GM23338 (cell line): ENCODE data around the gene WDR27. TPM values are rescaled to one million over a fixed set of nuclear protein-coding genes. Genes with fewer than 3 reads are reported as not detected.

Experiments
- ATAC-seq: fragments of 200-7000 bp; cut with Tn5 transposase; 3 replicates; pipeline ENCODE4 v1.9.1; 2020
- DNase-seq: peaks from one replicate; pipeline ENCODE4 v3.0.0-alpha.2; 2015; ENCODE audit warnings: low spot score
- H2AFZ ChIP-seq: fragments of 200-600 bp; sonication (generic); 2 replicates; pipeline ENCODE4 v1.8.0; 2016; ENCODE audit warnings: antibody characterized with exemption, mild to moderate bottlenecking, moderate library complexity
- H3F3A ChIP-seq: fragments of 200-600 bp; sonication (generic); replicated peaks from 2 replicates; pipeline ENCODE4 v1.8.0; 2017; ENCODE audit warnings: antibody characterized with exemption, mixed run types, low read depth
- H3K27ac ChIP-seq: fragments of 200-600 bp; sonication (generic); 2 replicates; pipeline ENCODE4 v1.6.1; 2016; ENCODE audit warnings: low read depth
- H3K27me3 ChIP-seq: fragments of 200-600 bp; sonication (generic); 2 replicates; pipeline ENCODE4 v1.8.0; 2016; ENCODE audit warnings: mild to moderate bottlenecking, mixed run types, moderate library complexity; ENCODE audit not compliant: insufficient read depth
- H3K36me3 ChIP-seq: fragments of 200-600 bp; sonication (generic); 2 replicates; pipeline ENCODE4 v1.8.0; 2016; ENCODE audit warnings: mild to moderate bottlenecking; ENCODE audit not compliant: insufficient read depth
- H3K4me1 ChIP-seq: fragments of 200-600 bp; sonication (generic); 2 replicates; pipeline ENCODE4 v1.8.0; 2016; ENCODE audit warnings: mild to moderate bottlenecking, moderate library complexity; ENCODE audit not compliant: insufficient read depth
- H3K4me2 ChIP-seq: fragments of 200-600 bp; sonication (generic); 2 replicates; pipeline ENCODE4 v1.7.1; 2017; ENCODE audit warnings: mixed run types
- H3K4me3 ChIP-seq: fragments of 200-600 bp; sonication (generic); 2 replicates; pipeline ENCODE4 v1.6.1; 2016; ENCODE audit warnings: mixed run types
- H3K79me2 ChIP-seq: fragments of 200-600 bp; sonication (generic); replicated peaks from 2 replicates; pipeline ENCODE4 v1.8.0; 2017; ENCODE audit warnings: mild to moderate bottlenecking; ENCODE audit not compliant: insufficient read depth
- H3K9me2 ChIP-seq: fragments of 200-600 bp; sonication (generic); 2 replicates; pipeline ENCODE4 v1.8.0; 2017; ENCODE audit not compliant: insufficient read depth
- H4K20me1 ChIP-seq: fragments of 200-600 bp; sonication (generic); replicated peaks from 2 replicates; pipeline ENCODE4 v1.8.0; 2017; ENCODE audit warnings: mild to moderate bottlenecking; ENCODE audit not compliant: insufficient read depth
- H3K27ac Mint-ChIP-seq: 2 replicates; pipeline ENCODE4 v1.8.0; 2020; ENCODE audit warnings: inconsistent platforms, mild to moderate bottlenecking, moderate library complexity, mixed read lengths
- H3K27me3 Mint-ChIP-seq: 3 replicates; pipeline ENCODE4 v1.8.0; 2022; ENCODE audit warnings: low read depth, mild to moderate bottlenecking, moderate library complexity, mixed read lengths, inconsistent platforms; ENCODE audit not compliant: insufficient read depth, poor library complexity
- H3K36me3 Mint-ChIP-seq: 3 replicates; pipeline ENCODE4 v1.8.0; 2021; ENCODE audit warnings: low read depth, mild to moderate bottlenecking, inconsistent platforms, moderate library complexity, mixed read lengths
- H3K4me1 Mint-ChIP-seq: 3 replicates; pipeline ENCODE4 v1.8.0; 2020; ENCODE audit warnings: mild to moderate bottlenecking, inconsistent platforms, mixed read lengths
- H3K4me3 Mint-ChIP-seq: 3 replicates; pipeline ENCODE4 v1.8.0; 2021; ENCODE audit warnings: moderate library complexity, mild to moderate bottlenecking, inconsistent platforms, mixed read lengths
- H3K9me3 Mint-ChIP-seq: 3 replicates; pipeline ENCODE4 v1.8.0; 2020; ENCODE audit warnings: moderate library complexity, mild to moderate bottlenecking, inconsistent platforms, mixed read lengths
- CREB1 ChIP-seq: fragments of 250-450 bp; sonication (Bioruptor Pico); IDR thresholded peaks from 2 replicates; pipeline ENCODE4 v1.5.0; 2020; ENCODE audit warnings: low read depth, mild to moderate bottlenecking, moderate library complexity
- EZH2 ChIP-seq: fragments of 200-600 bp; sonication (generic); IDR thresholded peaks from one replicate; pipeline ENCODE4 v1.8.0; 2017; ENCODE audit warnings: antibody characterized with exemption, mild to moderate bottlenecking, low read depth; ENCODE audit not compliant: unreplicated experiment
- EZH2phosphoT487 ChIP-seq: fragments of 200-600 bp; sonication (generic); IDR thresholded peaks from one replicate; pipeline ENCODE4 v1.8.1; 2018; ENCODE audit warnings: antibody characterized with exemption; ENCODE audit not compliant: unreplicated experiment
- JUNB ChIP-seq: IDR thresholded peaks from one replicate; pipeline ENCODE4 v1.6.1; 2016; ENCODE audit warnings: antibody characterized with exemption; ENCODE audit not compliant: unreplicated experiment
- NANOG ChIP-seq: IDR thresholded peaks from 2 replicates; pipeline ENCODE4 v1.6.1; 2016; ENCODE audit warnings: antibody characterized with exemption, borderline replicate concordance
- POLR2AphosphoS5 ChIP-seq: IDR thresholded peaks from 2 replicates; pipeline ENCODE4 v1.6.1; 2016; ENCODE audit warnings: antibody characterized with exemption, low read depth
- STAT1 ChIP-seq: IDR thresholded peaks from one replicate; pipeline ENCODE4 v1.6.1; 2016; ENCODE audit warnings: antibody characterized with exemption; ENCODE audit not compliant: unreplicated experiment
- ZNF114 ChIP-seq: fragments of 250-450 bp; sonication (Bioruptor Pico); IDR thresholded peaks from 2 replicates; pipeline ENCODE4 v1.5.0; 2020; ENCODE audit warnings: mild to moderate bottlenecking, moderate library complexity
- ZNF331 ChIP-seq: fragments of 250-450 bp; sonication (Bioruptor Pico); IDR thresholded peaks from 2 replicates; pipeline ENCODE4 v1.5.0; 2020; ENCODE audit warnings: low read depth, mild to moderate bottlenecking, moderate library complexity
- polyA plus RNA-seq: library from polyadenylated mRNA; unstranded; fragments of >200 nt; fragmentation: Nextera tagmentation; extraction: Ambion mirVana; gene quantifications from 2 replicates; pipeline ENCODE4 v1.2.1, GENCODE V29; 2016
- total RNA-seq: library from RNA; depleted of rRNA; stranded (reverse); fragments of >200 nt; shearing (Covaris generic); gene quantifications from 2 replicates; pipeline ENCODE4 v1.2.3, GENCODE V29; 2014
- TF ChIP-seq, protein P1 (sequence below), 2 experiments: fragments of 200-600 bp in 1 of 2; sonication (generic) in 1 of 2; conservative IDR thresholded peaks; 2 replicates each; pipeline versions ENCODE4 v1.5.1 to v1.6.1; 2016 to 2017; ENCODE audit warnings: antibody characterized with exemption in 2 of 2, low read depth in 2 of 2, mild to moderate bottlenecking in 2 of 2, moderate library complexity in 1 of 2
- TF ChIP-seq, protein P2 (sequence below): IDR thresholded peaks from one replicate; pipeline ENCODE4 v1.6.1; 2018; ENCODE audit warnings: antibody characterized with exemption; ENCODE audit not compliant: unreplicated experiment
- TF ChIP-seq, protein P3 (sequence below): IDR thresholded peaks from 2 replicates; pipeline ENCODE4 v1.6.1; 2016; ENCODE audit warnings: antibody characterized with exemption
- TF ChIP-seq, protein P4 (sequence below): fragments of 250-450 bp; sonication (Bioruptor Pico); IDR thresholded peaks from 2 replicates; pipeline ENCODE4 v1.5.0; 2020; ENCODE audit warnings: mild to moderate bottlenecking, moderate library complexity

WDR27 gene
- total and polyA plus RNA-seq, 2 experiments from 2014 or later = 55.3 to 80.4 TPM

DNA sequence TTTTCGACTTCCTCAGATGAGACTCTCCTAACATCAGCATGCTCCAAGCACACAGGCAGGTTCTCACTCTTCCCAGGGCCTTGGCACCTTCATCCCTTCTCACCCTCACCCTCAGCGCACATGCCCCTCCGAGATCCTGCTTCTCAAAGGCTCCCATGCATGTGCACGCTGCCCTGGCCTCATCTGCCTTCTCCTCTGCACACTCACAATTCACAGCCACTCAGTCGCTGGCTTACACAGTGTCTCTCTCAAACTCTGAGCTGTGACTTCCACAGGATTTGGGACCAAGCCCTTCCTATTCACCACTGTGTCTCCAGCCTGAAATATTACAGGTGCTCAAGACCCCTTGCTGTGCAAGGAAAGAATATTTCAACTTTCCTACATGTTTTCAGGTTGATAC lies 30.3 kb downstream of the WDR27 start:
- Histone ChIP-seq H3K27ac (no peak overlapping the region), H3K4me2 (no peak overlapping the region), H3K9me2 (no peaks in the 10 kb centered on the region), H3K4me1 (peaks cover 4% of the 10 kb centered on the region; the same call in 1 of the 2 replicates), H4K20me1 (peaks cover 6% of the 10 kb centered on the region; the same call in 1 of the 2 replicates), H3K79me2 (peaks cover 19% of the 10 kb centered on the region), H3K4me3 (no peak overlapping the region), H2AFZ (no peak overlapping the region), H3K36me3 (peaks cover 18% of the 10 kb centered on the region), H3F3A (no peaks in the 10 kb centered on the region), H3K27me3 (no peaks in the 10 kb centered on the region)
- Mint-ChIP-seq H3K4me3 (no peak overlapping the region), H3K27ac (no peak overlapping the region), H3K27me3 (no peaks in the 10 kb centered on the region), H3K36me3 (peaks cover 54% of the 10 kb centered on the region), H3K4me1 (peaks cover 14% of the 10 kb centered on the region), H3K9me3 (no peaks in the 10 kb centered on the region)
- ATAC-seq (no peak), DNase-seq (no peak)
- TF ChIP-seq CREB1 (CRISPR knock-in tag) = no peak
- TF ChIP-seq NANOG = no peak
- no peak for TF ChIP-seq POLR2AphosphoS5
- TF ChIP-seq, protein P1, sequence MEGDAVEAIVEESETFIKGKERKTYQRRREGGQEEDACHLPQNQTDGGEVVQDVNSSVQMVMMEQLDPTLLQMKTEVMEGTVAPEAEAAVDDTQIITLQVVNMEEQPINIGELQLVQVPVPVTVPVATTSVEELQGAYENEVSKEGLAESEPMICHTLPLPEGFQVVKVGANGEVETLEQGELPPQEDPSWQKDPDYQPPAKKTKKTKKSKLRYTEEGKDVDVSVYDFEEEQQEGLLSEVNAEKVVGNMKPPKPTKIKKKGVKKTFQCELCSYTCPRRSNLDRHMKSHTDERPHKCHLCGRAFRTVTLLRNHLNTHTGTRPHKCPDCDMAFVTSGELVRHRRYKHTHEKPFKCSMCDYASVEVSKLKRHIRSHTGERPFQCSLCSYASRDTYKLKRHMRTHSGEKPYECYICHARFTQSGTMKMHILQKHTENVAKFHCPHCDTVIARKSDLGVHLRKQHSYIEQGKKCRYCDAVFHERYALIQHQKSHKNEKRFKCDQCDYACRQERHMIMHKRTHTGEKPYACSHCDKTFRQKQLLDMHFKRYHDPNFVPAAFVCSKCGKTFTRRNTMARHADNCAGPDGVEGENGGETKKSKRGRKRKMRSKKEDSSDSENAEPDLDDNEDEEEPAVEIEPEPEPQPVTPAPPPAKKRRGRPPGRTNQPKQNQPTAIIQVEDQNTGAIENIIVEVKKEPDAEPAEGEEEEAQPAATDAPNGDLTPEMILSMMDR (conservative IDR thresholded peaks at IDR 0.05; ENCODE audit: low read depth in 2 of 2) = no peak
- TF ChIP-seq EZH2phosphoT487 = no peak
- no peak for TF ChIP-seq ZNF331 (CRISPR knock-in tag)
- TF ChIP-seq ZNF114 (CRISPR knock-in tag) = no peak
- no peak for TF ChIP-seq EZH2
- no peak for TF ChIP-seq JUNB
- TF ChIP-seq, protein P2, sequence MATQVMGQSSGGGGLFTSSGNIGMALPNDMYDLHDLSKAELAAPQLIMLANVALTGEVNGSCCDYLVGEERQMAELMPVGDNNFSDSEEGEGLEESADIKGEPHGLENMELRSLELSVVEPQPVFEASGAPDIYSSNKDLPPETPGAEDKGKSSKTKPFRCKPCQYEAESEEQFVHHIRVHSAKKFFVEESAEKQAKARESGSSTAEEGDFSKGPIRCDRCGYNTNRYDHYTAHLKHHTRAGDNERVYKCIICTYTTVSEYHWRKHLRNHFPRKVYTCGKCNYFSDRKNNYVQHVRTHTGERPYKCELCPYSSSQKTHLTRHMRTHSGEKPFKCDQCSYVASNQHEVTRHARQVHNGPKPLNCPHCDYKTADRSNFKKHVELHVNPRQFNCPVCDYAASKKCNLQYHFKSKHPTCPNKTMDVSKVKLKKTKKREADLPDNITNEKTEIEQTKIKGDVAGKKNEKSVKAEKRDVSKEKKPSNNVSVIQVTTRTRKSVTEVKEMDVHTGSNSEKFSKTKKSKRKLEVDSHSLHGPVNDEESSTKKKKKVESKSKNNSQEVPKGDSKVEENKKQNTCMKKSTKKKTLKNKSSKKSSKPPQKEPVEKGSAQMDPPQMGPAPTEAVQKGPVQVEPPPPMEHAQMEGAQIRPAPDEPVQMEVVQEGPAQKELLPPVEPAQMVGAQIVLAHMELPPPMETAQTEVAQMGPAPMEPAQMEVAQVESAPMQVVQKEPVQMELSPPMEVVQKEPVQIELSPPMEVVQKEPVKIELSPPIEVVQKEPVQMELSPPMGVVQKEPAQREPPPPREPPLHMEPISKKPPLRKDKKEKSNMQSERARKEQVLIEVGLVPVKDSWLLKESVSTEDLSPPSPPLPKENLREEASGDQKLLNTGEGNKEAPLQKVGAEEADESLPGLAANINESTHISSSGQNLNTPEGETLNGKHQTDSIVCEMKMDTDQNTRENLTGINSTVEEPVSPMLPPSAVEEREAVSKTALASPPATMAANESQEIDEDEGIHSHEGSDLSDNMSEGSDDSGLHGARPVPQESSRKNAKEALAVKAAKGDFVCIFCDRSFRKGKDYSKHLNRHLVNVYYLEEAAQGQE = no peak
- TF ChIP-seq, protein P3, sequence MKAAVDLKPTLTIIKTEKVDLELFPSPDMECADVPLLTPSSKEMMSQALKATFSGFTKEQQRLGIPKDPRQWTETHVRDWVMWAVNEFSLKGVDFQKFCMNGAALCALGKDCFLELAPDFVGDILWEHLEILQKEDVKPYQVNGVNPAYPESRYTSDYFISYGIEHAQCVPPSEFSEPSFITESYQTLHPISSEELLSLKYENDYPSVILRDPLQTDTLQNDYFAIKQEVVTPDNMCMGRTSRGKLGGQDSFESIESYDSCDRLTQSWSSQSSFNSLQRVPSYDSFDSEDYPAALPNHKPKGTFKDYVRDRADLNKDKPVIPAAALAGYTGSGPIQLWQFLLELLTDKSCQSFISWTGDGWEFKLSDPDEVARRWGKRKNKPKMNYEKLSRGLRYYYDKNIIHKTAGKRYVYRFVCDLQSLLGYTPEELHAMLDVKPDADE = no peak
- TF ChIP-seq STAT1 = no peak
- TF ChIP-seq, protein P4, sequence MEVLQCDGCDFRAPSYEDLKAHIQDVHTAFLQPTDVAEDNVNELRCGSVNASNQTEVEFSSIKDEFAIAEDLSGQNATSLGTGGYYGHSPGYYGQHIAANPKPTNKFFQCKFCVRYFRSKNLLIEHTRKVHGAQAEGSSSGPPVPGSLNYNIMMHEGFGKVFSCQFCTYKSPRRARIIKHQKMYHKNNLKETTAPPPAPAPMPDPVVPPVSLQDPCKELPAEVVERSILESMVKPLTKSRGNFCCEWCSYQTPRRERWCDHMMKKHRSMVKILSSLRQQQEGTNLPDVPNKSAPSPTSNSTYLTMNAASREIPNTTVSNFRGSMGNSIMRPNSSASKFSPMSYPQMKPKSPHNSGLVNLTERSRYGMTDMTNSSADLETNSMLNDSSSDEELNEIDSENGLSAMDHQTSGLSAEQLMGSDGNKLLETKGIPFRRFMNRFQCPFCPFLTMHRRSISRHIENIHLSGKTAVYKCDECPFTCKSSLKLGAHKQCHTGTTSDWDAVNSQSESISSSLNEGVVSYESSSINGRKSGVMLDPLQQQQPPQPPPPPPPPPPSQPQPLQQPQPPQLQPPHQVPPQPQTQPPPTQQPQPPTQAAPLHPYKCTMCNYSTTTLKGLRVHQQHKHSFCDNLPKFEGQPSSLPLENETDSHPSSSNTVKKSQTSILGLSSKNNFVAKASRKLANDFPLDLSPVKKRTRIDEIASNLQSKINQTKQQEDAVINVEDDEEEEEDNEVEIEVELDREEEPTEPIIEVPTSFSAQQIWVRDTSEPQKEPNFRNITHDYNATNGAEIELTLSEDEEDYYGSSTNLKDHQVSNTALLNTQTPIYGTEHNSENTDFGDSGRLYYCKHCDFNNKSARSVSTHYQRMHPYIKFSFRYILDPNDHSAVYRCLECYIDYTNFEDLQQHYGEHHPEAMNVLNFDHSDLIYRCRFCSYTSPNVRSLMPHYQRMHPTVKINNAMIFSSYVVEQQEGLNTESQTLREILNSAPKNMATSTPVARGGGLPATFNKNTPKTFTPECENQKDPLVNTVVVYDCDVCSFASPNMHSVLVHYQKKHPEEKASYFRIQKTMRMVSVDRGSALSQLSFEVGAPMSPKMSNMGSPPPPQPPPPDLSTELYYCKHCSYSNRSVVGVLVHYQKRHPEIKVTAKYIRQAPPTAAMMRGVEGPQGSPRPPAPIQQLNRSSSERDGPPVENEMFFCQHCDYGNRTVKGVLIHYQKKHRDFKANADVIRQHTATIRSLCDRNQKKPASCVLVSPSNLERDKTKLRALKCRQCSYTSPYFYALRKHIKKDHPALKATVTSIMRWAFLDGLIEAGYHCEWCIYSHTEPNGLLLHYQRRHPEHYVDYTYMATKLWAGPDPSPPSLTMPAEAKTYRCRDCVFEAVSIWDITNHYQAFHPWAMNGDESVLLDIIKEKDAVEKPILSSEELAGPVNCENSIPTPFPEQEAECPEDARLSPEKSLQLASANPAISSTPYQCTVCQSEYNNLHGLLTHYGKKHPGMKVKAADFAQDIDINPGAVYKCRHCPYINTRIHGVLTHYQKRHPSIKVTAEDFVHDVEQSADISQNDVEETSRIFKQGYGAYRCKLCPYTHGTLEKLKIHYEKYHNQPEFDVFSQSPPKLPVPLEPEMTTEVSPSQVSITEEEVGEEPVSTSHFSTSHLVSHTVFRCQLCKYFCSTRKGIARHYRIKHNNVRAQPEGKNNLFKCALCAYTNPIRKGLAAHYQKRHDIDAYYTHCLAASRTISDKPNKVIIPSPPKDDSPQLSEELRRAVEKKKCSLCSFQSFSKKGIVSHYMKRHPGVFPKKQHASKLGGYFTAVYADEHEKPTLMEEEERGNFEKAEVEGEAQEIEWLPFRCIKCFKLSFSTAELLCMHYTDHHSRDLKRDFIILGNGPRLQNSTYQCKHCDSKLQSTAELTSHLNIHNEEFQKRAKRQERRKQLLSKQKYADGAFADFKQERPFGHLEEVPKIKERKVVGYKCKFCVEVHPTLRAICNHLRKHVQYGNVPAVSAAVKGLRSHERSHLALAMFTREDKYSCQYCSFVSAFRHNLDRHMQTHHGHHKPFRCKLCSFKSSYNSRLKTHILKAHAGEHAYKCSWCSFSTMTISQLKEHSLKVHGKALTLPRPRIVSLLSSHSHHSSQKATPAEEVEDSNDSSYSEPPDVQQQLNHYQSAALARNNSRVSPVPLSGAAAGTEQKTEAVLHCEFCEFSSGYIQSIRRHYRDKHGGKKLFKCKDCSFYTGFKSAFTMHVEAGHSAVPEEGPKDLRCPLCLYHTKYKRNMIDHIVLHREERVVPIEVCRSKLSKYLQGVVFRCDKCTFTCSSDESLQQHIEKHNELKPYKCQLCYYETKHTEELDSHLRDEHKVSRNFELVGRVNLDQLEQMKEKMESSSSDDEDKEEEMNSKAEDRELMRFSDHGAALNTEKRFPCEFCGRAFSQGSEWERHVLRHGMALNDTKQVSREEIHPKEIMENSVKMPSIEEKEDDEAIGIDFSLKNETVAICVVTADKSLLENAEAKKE = no peak
